ENCODE results near the gene SLC2A9.

Gene SLC2A9

GRCh38 chr4:9921326-9921725, 100.0 kb downstream of the SLC2A9 start:
- no peak for TF ChIP-seq CTCF (IDR thresholded peaks at IDR 0.05; ENCODE audit: control insufficient read depth, extremely low read depth, insufficient read depth)
- no peak for DNase-seq (ENCODE audit: low read depth)
- H3K4me3 ChIP-seq (ENCODE audit: low read depth, low read length): no peak overlapping the region

GRCh38 chr4:9920029-9920428, 101.3 kb downstream of the SLC2A9 start:
- TF ChIP-seq CTCF (IDR thresholded peaks at IDR 0.05; ENCODE audit: control insufficient read depth, extremely low read depth, insufficient read depth): no peak
- no peak for DNase-seq (ENCODE audit: low read depth)
- no peak overlapping the region for H3K4me3 ChIP-seq (ENCODE audit: low read depth, low read length)

GRCh38 chr4:9919047-9919446, 102.2 kb downstream of the SLC2A9 start:
- no peak for TF ChIP-seq CTCF (IDR thresholded peaks at IDR 0.05; ENCODE audit: control insufficient read depth, extremely low read depth, insufficient read depth)
- H3K4me3 ChIP-seq (ENCODE audit: low read depth, low read length): no peak overlapping the region

GRCh38 chr4:9918484-9918883, 102.8 kb downstream of the SLC2A9 start:
- H3K4me3 ChIP-seq (ENCODE audit: low read depth, low read length): no peak overlapping the region
- no peak for TF ChIP-seq CTCF (IDR thresholded peaks at IDR 0.05; ENCODE audit: control insufficient read depth, extremely low read depth, insufficient read depth)
- no peak for DNase-seq (ENCODE audit: low read depth)

More at GRCh38 chr4:9919047-9919446, 102.2 kb downstream of the SLC2A9 start:
- DNase-seq (ENCODE audit: low read depth): no peak

GRCh38 chr4:9916937-9917336, 104.4 kb downstream of the SLC2A9 start:
- DNase-seq (ENCODE audit: low read depth): no peak
- no peak overlapping the region for H3K4me3 ChIP-seq (ENCODE audit: low read depth, low read length)
- TF ChIP-seq CTCF (IDR thresholded peaks at IDR 0.05; ENCODE audit: control insufficient read depth, extremely low read depth, insufficient read depth): no peak

GRCh38 chr4:9916346-9916745, 105.0 kb downstream of the SLC2A9 start:
- no peak overlapping the region for H3K4me3 ChIP-seq (ENCODE audit: low read depth, low read length)
- TF ChIP-seq CTCF (IDR thresholded peaks at IDR 0.05; ENCODE audit: control insufficient read depth, extremely low read depth, insufficient read depth): no peak
- DNase-seq (ENCODE audit: low read depth): no peak

- H3K4me3 ChIP-seq (ENCODE audit: low read depth, low read length): no peak overlapping the region
- DNase-seq (ENCODE audit: low read depth): no peak
- TF ChIP-seq CTCF (IDR thresholded peaks at IDR 0.05; ENCODE audit: control insufficient read depth, extremely low read depth, insufficient read depth): no peak
These were observed 107.5 kb downstream of the SLC2A9 start for GRCh38 chr4:9913846-9914245.

Data from LNCaP clone FGC (cell line).